Ureter (tissue), 1 donor: ENCODE results near the gene PATJ. TPM values are rescaled to one million over a fixed set of nuclear protein-coding genes. Genes with fewer than 3 reads are reported as not detected.
A peak's percentile ranks its signal among the peaks of the same experiment; 100 is the strongest.
"Not testable (repeated sequence)": the region's sequence is repeated elsewhere in the genome, so short reads cannot be mapped to it uniquely, and the experiment has no call there.

Experiments
- DNase-seq: peaks from one replicate; pipeline ENCODE4 v3.0.0-alpha.2; 2020; ENCODE audit warnings: low spot score
- total RNA-seq: library from RNA; stranded (reverse); gene quantifications from one replicate; pipeline ENCODE4 v1.2.4, GENCODE V29; 2023
- donor health status: DM: yes; HTN: yes; CAD: no.

The PATJ gene
- total RNA-seq, 1 donor from 2014 or later, result 121 TPM

DNA sequence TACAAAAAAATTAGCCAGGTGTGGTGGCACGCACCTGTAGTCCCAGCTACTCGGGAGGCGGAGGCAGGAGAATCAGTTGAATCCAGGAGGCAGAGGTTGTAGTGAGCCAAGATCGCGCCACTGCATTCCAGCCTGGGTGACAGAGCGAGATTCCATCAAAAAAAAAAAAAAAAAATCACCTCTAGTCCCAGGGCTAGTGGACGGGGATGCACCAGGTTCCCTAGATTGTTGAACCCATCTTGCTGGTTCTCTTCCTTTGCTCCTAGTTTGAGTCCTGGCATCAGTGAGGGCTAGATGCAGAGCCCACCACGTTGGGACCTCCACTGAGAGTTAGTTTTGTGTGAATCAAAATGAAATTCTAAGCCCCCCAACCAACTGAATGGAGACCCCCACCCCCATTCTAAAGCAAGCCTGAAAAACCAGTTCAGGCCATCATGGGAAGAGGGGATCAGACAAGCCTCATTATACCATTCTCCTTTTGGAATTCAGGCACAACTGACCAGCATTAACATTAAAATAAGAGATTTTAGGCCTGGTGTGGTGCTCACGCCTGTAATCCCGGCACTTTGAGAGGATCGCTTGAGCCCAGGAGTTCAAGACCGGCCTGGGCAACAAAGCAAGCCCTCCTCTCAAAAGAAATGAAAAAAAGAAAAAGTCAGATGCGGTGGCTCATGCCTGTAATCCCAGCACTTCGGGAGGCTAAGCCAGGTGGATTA is 434.5 kb downstream of the PATJ start:
- DNase-seq, result no peak

DNA sequence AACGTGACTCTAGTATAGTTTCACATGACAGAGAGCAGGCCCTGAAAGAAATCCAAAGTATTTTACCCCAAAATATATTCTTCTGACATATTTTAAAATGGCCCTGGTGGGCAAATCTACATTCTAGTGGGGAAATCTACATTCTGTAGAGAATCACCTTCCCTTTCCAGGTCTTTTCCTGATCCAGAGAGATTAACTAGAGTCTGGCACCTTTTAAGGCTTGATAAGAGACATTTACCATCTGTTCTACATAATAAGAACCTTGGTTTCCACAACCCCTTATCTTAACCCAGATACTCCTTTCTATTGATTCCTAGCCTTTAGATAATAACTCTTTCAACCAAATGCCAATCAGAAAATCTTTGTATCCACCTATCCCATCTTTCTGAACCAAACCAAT is 435.3 kb downstream of the PATJ start:
- no peak for DNase-seq

DNA sequence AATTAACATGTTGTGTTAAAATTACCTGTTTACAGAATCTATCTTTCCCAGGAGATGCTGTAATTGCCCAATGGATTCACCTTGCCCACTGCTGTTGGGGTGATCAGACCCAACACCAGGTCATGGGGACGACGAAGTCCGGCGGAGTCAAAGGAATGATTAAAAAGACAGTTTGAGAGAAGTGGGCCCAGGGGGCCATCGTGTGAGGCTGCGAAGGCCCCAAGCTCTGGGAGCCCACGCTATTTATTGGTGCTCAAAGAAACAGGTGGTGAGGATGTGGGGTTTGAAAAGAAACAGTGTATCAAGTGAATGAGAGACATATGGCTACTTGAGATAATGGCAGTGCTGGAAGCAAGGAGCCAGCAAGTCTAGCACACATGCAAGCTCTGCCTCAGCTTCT is 436.1 kb downstream of the PATJ start:
- DNase-seq, result no peak

DNA sequence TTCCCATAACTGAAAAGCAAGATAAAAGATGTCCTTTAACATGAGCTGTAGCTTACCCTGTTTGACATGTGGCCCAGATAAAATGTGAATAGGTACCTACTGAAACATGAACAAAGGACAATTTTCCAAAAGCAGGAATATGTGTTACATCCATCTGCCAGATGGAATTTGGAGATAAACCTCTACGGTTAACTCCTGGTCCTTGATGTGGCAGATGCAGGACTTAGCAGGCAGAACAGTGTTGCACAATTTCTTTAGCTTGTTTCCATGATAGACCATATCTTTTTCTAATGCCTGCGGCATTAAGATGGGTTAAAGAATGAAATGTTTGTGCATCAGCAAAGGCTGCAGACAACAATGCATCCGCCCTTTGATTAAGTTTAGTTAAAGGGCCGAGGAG is 437.8 kb downstream of the PATJ start:
- not testable (repeated sequence) for DNase-seq

DNA sequence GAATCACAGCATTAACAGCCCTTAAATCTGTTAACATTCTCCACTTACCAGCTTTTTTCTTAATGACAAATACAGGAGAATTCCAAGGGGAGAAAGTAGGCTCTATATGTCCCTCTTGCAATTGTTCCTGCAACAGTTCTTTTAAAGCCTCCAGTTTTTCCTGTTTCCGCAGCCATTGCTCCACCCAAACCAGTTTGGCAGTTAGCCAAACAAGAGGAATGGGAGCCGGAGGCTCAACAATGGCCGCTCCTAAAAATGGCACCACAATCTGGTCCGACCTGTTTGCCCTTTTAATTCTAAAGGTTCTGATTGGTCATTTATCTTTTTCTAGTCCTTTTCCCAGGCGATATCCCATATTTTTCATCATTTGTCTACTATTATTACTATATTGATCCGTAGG is 438.4 kb downstream of the PATJ start:
- DNase-seq, result peak; percentile 48

DNA sequence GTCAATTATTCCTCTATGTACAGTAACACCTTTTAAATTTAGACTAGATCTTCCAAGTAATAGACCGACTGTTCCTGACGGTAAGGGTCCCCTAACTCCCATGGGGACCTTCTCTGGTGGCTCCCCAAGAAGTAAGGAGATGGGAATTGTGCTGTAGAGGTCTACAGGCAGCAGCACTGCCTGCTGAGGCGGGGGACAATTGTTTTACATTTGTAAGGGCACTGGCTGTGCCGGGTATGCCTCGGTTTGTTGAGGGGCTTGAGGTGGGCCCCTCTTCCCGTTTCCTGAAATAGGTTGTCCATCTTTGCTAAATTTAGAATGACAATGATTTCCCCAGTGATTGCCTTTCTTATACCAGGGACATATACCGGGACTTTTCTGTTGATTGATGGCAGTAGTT is 439.3 kb downstream of the PATJ start:
- DNase-seq, result no peak

DNA sequence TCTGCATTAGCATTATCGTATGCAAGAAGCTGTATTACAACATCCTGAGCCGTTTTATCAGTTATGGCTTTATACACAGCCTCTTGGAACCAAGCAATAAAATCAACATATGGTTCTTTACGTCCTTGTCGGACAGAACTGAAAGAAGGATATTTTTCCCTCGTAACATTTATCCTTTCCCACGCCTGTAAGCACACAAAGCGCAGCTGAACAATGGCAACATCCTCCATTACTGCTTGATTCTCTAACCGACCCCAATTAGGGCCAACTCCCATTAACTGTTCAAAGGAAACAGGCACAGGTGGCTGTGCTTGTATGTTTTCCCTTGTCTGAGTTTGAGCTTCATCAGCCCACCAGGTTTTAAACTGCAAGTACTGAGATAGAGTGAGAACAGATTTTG is 439.9 kb downstream of the PATJ start:
- not testable (repeated sequence) for DNase-seq

DNA sequence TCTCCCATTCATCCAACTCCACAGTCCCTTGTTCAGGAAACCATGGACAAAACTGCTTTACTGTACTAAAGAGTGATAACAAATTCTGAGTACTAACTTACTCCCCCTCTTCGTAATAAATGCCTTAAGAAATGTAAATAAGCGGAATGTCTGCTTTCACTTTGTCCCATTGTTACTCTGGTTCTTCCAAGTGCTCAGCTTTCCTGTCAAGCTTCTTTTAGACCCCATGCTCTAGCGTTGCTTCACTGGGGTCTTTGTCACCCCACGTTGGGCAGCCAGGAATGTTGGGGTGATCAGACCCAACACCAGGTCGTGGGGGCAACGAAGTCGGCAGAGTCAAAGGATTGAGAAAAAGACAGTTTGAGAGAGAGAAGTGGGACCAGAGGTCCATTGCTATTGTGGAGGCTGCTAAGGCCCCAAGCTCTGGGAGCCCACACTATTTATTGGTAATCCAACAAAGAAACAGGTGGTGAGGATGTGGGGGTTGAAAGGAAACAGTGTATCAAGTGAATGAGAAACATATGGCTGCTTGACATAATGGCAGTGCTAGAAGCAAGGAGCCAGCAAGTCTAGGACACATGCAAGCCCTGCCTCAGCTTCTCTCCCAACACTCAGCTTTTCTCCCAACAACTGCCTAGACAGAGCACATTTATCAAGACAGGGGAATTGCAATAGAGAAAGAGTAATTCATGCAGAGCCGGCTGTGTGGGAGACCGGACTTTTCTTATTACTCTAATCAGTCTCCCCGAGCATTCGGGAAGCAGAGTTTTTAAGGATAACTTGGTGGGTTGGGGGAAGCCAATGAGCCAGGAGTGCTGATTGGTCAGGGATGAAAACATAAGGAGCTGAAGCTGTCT is 441.1 kb downstream of the PATJ start:
- not testable (repeated sequence) for DNase-seq

DNA sequence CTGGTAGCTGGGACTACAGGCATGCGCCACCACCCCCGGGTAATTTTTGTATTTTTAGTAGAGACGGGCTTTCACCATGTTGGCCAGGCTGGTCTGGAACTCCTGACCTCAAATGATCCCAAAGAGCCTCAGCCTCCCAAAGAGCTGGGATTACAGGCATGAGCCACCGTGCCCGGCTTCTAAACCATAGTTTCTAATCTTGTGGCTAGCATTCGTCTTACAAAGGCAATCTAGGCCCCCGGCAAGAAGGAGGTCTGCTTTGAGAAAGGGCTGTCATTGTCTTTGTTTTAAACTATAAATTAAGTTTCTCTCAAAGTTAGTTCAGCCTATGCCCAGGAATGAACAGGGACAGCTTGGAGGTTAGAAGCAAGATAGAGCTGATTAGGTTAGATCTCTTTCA is 442.1 kb downstream of the PATJ start:
- DNase-seq, result no peak

DNA sequence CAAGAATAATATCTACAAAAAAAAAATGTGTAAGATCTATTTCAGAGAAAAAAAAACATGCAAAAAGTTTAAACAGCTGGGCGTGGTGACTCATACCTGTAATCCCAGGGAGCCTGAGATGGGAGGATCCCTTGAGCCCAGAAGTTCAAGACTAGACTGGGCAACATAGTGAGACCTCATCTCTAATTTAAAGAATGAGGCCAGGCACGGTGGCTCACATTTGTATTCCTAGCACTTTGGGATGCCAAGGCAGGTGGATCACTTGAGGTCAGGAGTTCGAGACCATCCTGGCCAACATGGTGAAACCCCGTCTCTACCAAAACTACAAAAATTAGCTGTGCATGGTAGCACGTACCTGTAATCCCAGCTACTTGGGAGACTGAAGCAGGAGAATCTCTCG is 443.0 kb downstream of the PATJ start:
- not testable (repeated sequence) for DNase-seq

DNA sequence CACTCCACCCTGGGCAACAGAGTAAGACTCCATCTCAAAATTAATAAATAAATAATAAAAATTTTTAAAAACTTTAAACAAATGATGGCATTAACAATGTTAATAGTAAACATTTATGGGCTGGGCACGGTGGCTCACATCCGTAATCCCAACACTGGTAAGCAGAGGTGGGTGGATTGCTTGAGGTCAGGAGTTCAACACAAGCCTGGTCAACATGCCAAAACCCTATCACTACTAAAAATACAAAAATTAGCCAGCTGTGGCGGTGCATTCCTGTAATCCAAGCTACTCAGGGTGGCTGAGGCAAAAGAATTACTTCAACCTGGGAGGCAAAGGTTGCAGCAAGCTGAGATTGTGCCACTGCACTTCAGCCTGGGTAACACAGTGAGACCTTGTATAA is 443.4 kb downstream of the PATJ start:
- no peak for DNase-seq

DNA sequence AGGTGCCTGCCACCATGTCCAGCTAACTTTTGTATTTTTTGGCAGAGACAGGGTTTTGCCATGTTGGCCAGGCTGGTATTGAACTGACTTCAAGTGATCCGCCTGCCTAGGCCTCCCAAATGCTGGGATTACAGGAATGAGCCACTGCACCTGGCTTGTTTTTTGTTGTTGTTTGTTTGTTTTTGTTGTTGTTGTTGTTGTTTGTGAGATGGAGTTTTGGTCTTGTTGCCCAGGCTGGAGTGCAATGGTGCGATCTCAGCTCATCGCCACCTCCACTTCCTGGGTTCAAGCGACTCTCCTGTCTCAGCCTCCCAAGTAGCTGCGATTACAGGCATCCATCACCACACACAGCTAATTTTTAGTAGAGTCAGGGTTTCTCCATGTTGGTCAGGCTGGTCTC is 445.3 kb downstream of the PATJ start:
- DNase-seq, result no peak

DNA sequence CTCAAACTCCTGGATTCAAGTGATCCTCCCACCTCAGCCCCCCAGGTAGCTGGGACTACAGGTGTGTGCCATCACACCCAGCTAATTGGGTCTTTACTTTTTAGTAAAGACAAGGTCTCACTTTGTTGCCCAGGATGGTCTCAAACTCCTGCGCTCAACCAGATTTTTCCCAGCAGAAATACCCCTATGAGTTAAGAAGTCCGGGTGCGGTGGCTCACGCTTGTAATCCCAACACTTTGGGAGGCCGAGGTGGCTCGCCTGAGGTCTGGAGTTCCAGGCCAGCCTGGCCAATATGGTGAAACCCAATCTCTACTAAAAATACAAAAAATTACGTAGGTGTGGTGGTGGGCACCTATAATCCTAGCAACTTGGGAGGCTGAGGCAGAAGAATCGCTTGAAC is 445.8 kb downstream of the PATJ start:
- no peak for DNase-seq

DNA sequence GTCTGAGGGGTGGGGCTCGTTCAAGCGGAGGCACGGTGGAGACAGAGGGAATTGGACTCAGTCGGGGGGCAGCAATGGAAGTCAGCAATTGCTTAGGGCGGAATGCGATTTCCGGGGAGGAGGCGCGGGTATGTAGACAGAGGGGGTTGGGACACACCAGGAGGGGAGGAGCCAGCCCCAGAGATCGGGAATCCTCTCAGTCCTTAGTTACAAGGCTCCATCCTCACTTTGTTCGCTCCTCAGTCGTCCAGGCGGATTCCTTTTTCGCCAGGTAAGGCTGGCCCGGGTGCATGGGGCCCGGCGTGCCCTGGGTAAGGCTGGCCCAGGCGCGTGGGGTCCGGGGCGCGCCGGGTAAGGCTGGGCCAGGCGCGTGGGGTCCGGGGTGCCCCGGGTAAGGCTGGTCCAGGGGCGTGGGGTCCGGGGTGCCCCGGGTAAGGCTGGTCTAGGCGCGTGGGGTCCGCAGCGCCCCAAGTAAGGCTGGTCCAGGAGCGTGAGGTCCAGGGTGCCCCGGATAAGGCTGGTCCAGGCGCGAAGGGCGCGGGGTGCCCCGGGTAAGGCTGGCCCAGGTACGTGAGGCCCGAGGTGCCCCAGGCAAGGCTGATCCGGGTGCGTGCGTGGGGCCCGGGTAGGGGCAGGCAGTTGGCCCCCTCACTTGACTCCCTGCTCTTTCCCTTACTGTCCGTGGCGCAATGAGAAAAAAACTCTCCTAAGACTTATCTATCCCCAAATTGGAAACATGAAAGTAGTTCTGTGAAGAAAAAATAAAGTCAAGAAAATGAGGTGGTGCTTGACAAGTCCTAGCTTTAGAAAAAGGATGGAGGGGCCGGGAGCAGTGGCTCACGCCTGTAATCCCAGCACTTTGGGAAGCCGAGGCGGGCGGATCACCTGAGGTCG is 452.6 kb downstream of the PATJ start, which contains the start of gene L1TD1:
TSS of gene L1TD1 (plus strand) at position 199 of the 894 bp plus-strand sequence. CDS start 11,780 bp downstream, outside the sequence.
- DNase-seq, result no peak

DNA sequence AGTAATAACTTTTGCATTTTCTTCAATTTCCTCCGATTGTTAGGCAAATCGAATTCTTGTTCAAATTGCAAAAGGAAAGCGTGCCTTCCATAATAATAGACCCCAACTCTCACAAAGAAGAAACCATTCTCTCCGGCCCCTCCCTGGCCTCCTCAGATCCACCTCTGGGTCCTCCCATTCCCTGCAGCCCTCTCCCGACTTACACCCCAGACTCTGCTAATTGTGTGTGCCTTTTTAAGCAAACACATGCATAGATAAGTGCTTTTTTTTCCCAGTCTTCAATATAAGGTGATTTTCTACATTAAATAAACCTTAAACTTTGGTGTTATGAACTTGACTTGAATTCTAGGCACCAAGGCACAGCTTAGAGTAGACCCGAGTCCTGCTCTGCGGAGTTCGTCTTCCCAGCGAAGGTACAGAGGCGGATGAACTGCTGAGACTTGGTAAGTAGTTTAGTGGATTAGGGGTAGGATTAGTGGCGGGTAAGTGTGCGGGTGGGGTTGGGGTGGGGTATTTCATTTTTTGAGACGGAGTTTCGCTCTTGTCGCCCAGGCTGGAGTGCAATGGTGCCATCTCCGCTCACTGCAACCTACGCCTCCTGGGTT is 453.9 kb downstream of the PATJ start:
- no peak for DNase-seq

DNA sequence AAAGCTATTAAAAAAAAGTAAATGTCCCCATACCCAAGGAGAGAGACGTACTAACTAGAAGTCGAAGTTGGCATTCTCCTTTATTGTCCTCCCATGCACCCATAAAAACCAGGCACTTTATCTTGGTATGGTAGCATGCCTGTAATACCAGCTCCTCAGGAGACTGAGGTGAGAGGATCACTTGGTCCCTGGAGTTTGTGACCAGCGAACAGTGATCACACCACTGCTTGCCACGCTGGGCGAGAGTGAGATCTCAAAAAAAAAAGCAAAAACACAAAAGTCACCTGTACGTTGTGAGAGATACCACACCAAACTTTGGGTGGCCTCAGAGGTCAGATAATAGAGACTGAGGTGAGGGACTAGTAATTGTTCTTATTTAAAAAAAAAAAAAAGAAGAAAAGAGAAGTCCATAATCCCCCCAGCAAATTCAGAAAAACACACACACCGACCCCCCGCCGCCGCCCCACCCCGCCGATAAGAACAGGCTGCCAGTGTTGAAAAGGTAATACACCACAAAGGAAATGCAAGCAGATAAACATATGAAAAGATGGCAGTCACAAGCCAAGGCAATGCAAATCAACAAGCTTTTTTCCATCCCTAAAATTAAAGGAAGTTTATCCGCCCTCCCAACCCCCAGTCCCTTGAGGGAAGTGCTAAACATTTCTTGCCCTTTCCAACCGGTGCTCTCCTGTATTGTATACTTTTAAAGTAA is 455.9 kb downstream of the PATJ start:
- no peak for DNase-seq

DNA sequence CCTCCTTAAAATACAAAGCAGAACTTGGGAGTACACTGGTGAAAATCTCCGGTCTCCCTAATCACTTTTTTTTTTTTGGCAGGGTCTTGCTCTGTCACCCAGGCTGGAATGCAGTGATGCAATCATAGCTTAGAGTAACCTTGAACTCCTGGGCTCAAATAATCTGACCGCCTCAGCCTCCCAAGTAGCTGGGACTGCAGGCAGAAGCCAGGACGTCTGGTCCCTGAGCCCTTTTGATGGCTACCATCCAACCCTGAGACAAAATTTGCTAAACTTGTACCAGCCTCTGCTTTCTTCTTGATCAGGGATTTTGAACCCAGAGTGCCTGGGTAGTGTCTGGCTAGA is 456.5 kb downstream of the PATJ start:
- DNase-seq, result no peak

DNA sequence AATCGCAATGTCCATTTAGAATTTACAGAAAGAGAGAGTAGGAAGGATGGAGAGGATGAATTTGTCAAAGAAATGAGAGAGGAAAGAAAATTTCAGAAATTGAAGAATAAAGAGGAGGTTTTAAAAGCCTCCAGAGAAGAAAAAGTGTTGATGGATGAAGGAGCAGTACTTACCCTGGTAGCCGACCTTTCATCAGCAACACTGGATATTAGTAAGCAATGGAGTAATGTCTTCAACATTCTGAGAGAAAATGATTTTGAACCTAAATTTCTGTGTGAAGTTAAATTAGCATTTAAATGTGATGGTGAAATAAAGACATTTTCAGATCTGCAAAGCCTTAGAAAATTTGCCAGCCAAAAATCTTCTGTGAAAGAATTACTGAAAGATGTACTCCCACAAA is 464.9 kb downstream of the PATJ start:
- no peak for DNase-seq

DNA sequence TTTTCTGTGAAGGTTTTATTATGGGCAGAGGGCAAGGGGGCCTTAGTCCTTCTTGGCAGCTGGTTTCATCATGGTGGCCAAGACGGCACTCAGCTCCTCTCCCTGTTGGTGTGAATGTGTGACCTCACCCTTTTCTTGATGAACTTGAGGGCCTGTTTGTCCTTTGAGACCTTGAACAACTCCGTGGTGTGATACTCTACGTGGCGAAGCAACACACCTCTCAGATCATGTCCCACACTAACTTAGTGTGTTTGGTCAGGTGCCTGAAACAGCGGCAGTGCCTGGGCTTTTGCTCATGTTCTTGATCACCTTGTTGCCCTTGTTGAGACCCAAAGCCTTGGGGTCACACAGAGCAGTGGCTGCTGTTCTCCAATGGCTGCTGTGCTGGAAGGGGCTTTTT is 465.8 kb downstream of the PATJ start:
- DNase-seq, result no peak

DNA sequence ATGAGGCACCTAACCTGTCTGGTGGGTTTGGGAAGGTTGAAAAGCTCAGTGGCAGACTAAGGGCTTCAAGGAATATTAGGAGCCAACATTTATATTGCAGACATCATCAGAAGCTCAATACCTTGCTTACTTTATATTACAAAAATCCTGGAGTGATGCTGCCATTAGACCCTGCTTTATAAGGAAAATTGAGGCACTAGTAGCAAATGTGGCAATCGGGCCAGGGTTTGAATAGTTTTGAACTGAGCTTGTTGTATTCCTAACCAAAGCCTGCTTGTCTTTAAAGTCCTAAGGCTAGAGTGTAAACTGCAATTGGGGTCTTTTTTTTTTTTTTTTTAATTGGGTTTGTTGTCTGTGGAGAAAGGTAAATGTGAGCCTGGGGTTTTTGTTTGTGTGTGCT is 466.7 kb downstream of the PATJ start:
- no peak for DNase-seq

DNA sequence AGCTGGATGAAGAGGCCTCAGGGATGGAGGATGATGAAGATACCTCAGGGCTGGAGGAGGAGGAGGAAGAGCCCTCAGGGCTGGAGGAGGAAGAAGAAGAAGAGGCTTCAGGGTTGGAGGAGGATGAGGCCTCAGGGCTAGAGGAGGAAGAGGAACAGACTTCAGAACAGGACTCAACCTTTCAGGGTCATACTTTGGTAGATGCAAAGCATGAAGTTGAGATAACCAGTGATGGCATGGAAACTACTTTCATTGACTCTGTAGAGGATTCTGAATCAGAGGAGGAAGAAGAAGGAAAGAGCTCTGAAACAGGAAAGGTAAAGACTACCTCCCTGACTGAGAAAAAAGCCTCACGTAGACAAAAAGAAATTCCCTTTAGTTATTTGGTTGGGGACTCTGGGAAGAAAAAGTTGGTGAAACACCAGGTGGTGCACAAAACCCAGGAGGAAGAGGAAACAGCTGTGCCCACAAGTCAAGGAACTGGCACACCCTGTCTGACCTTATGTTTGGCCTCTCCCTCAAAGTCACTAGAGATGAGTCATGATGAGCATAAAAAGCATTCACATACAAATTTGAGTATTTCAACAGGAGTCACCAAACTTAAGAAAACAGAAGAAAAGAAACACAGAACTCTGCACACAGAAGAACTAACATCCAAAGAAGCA is 467.8 kb downstream of the PATJ start:
- DNase-seq, result no peak
